Measurements from ENCODE around the gene BBS7. TPM values are rescaled to one million over a fixed set of nuclear protein-coding genes. Genes with fewer than 3 reads are reported as not detected.

The BBS7 gene
- total and polyA plus RNA-seq, 7 donors, result 8.4 to 14.6 (median 12.7) TPM

DNA sequence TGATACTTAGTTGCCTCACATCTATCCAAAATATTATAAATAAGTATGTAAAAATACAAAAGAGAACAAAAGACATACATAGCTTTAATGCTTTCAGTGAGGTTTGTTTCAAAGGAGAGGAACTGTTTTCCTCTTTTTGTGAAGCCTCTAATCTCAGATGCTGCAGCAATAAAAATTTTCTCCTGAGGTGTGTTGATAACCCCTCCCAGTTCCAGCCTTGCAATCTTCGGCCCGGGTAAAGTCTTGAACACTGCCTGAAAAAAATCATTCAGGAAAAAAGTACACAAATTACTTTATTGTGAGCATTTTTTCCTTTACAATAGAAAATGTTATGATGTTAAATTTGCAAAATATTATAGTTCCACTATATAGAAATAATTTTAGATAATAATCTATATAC lies 8.8 kb downstream of the BBS7 start:
- H3K4me3 ChIP-seq, result no peak overlapping the region
- WGBS, 2 donors, result 19 to 70% methylated on average over 2 of the region's 2 CpGs
- H3K4me1 ChIP-seq, result no peaks in the 10 kb centered on the region
- no peak for DNase-seq
- H3K27me3 ChIP-seq, result no peaks in the 10 kb centered on the region
- peaks cover 0 to 62% (median 4%) of the 10 kb centered on the region in 4 donors for H3K36me3 ChIP-seq
- no peak for TF ChIP-seq POLR2AphosphoS5 (IDR thresholded peaks at IDR 0.05)
- TF ChIP-seq POLR2A (IDR thresholded peaks at IDR 0.05), result no peak
- TF ChIP-seq, protein P1, sequence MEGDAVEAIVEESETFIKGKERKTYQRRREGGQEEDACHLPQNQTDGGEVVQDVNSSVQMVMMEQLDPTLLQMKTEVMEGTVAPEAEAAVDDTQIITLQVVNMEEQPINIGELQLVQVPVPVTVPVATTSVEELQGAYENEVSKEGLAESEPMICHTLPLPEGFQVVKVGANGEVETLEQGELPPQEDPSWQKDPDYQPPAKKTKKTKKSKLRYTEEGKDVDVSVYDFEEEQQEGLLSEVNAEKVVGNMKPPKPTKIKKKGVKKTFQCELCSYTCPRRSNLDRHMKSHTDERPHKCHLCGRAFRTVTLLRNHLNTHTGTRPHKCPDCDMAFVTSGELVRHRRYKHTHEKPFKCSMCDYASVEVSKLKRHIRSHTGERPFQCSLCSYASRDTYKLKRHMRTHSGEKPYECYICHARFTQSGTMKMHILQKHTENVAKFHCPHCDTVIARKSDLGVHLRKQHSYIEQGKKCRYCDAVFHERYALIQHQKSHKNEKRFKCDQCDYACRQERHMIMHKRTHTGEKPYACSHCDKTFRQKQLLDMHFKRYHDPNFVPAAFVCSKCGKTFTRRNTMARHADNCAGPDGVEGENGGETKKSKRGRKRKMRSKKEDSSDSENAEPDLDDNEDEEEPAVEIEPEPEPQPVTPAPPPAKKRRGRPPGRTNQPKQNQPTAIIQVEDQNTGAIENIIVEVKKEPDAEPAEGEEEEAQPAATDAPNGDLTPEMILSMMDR (IDR thresholded peaks at IDR 0.05), result no peak
- no peak for TF ChIP-seq EP300 (IDR thresholded peaks at IDR 0.05)
- no peaks in the 10 kb centered on the region for H3K9me3 ChIP-seq
- no peak overlapping the region for H3K27ac ChIP-seq
- intact Hi-C loops (cut with DNase I), result no loop called here

DNA sequence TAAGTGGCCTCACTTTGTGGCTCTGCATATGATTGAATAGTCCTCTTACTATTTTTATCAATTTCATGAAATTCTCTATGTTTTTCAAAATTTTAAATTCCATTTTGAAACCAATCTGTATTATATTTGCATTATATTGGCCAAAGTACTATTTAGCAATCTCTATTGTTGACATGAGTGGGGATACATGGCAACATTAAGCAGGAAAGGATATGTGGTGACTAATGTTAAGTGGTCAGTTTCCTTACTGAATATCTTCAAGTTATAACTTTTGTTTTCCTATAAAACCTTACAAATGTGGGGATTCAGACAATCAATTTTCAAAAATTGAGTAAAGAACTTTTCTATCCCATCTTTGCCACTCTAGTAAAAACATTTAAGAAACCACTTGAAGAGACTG lies 10.2 kb downstream of the BBS7 start:
- peaks cover 0 to 60% (median 4%) of the 10 kb centered on the region in 4 donors for H3K36me3 ChIP-seq
- no peak for TF ChIP-seq POLR2AphosphoS5 (IDR thresholded peaks at IDR 0.05)
- TF ChIP-seq, protein P1 (IDR thresholded peaks at IDR 0.05), result no peak
- no peak for TF ChIP-seq POLR2A (IDR thresholded peaks at IDR 0.05)
- TF ChIP-seq EP300 (IDR thresholded peaks at IDR 0.05), result no peak
- no peaks in the 10 kb centered on the region for H3K4me1 ChIP-seq
- intact Hi-C loops (cut with DNase I), result no loop called here
- DNase-seq, result no peak
- H3K4me3 ChIP-seq, result no peak overlapping the region
- H3K27me3 ChIP-seq, result no peaks in the 10 kb centered on the region
- H3K27ac ChIP-seq, result no peak overlapping the region
- no peaks in the 10 kb centered on the region for H3K9me3 ChIP-seq

DNA sequence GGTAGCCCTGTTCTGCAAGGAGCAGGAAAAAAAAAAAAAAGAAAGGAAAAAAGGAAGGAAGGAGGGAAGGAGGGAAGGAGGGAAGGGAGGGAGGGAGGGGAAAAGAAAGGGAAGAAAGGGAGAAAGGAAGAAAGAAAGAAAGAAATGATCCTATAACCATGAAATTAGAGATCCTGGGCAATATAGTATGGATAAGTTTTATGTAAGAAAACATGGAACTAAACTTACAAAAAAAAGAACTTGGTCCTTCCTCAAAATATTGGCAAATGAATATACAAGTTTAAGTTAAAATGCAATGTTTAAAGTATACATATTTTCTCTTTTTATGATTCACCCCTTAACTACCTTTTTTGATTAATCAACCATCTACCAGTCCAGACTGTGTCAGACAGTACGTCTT lies 18.9 kb downstream of the BBS7 start:
- no peaks in the 10 kb centered on the region for H3K4me1 ChIP-seq
- TF ChIP-seq, protein P1 (IDR thresholded peaks at IDR 0.05), result no peak
- TF ChIP-seq EP300 (IDR thresholded peaks at IDR 0.05) (no peak), POLR2AphosphoS5 (IDR thresholded peaks at IDR 0.05) (no peak), POLR2A (IDR thresholded peaks at IDR 0.05) (no peak)
- peaks cover 0 to 58% (median 6%) of the 10 kb centered on the region in 4 donors for H3K36me3 ChIP-seq
- intact Hi-C loops (cut with DNase I), result no loop called here
- H3K27me3 ChIP-seq, result no peaks in the 10 kb centered on the region
- DNase-seq, result no peak
- no peak overlapping the region for H3K4me3 ChIP-seq
- no peak overlapping the region for H3K27ac ChIP-seq
- no peaks in the 10 kb centered on the region for H3K9me3 ChIP-seq
- 94 to 97% methylated on average over 1 of the region's 1 CpG for WGBS, 2 donors

DNA sequence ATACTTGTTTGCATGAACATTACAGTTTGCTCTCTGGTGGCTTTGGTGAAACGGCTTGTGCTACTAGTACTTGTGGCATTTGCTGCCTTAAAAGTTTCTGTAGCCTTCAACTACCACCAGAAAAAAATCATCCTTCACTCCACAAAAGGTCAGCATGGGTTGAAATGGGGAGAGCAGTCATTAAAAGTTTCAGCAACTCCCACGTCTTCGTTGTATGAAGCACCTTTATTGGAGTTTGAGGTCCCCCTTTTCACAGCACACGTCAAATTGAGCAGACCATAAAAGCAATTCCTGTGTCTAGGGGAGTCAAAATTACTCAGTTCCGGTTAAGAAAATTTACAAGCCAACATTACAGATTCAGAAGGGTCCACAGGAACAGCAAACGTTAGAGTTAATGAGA lies 23.6 kb downstream of the BBS7 start:
- H3K9me3 ChIP-seq, result no peaks in the 10 kb centered on the region
- DNase-seq, result no peak
- H3K27me3 ChIP-seq, result no peaks in the 10 kb centered on the region
- WGBS, 2 donors, result 88 to 90% methylated on average over 6 of the region's 6 CpGs
- H3K4me3 ChIP-seq, result no peak overlapping the region
- no peaks in the 10 kb centered on the region for H3K4me1 ChIP-seq
- TF ChIP-seq POLR2A (IDR thresholded peaks at IDR 0.05) (no peak), EP300 (IDR thresholded peaks at IDR 0.05) (no peak), POLR2AphosphoS5 (IDR thresholded peaks at IDR 0.05) (no peak)
- TF ChIP-seq, protein P1 (IDR thresholded peaks at IDR 0.05), result no peak
- intact Hi-C loops (cut with DNase I), result no loop called here
- H3K36me3 ChIP-seq, result peaks cover 0 to 76% (median 15%) of the 10 kb centered on the region in 4 donors
- no peak overlapping the region for H3K27ac ChIP-seq

DNA sequence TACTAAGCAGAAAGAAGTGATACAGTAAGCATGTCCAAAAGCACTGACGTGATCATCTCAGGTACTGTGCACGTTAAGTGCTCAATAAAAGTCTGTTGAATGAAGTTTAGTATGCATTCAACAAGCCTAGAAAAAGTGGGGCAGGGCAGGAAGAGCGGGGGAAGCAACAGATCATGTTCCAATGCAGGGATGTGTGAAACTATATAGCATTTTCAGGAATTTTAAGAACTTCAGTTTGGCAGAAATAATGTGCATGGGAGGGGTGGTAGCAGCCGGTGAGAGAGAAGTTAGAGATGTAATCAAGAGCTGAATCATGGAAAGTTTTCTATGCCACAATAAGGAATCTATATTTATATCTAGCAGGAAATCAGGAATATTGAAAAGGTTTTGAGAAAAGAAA lies 27.4 kb downstream of the BBS7 start:
- DNase-seq, result no peak
- no peaks in the 10 kb centered on the region for H3K27me3 ChIP-seq
- no peak overlapping the region for H3K4me3 ChIP-seq
- TF ChIP-seq POLR2AphosphoS5 (IDR thresholded peaks at IDR 0.05) (no peak), POLR2A (IDR thresholded peaks at IDR 0.05) (no peak), EP300 (IDR thresholded peaks at IDR 0.05) (no peak)
- TF ChIP-seq, protein P1 (IDR thresholded peaks at IDR 0.05), result no peak
- no peak overlapping the region for H3K27ac ChIP-seq
- no peaks in the 10 kb centered on the region for H3K4me1 ChIP-seq
- WGBS, 2 donors, result 94 to 95% methylated on average over 4 of the region's 4 CpGs
- no peaks in the 10 kb centered on the region for H3K9me3 ChIP-seq
- intact Hi-C loops (cut with DNase I), result no loop called here
- H3K36me3 ChIP-seq, result peaks cover 0 to 91% (median 16%) of the 10 kb centered on the region in 4 donors

Data from sigmoid colon (tissue), 7 donors.